ENCODE data around the gene SERAC1. TPM values are rescaled to one million over a fixed set of nuclear protein-coding genes. Genes with fewer than 3 reads are reported as not detected.

The SERAC1 gene
- total and polyA plus RNA-seq, 4 donors = 2.0 to 4.4 (median 2.3) TPM

GRCh38 chr6:158158748-158159147 lies 9.3 kb downstream of the SERAC1 start:
- Histone ChIP-seq H3K9ac (ENCODE audit: low read depth in 1 of 2, low read length in 2 of 2) (no peak overlapping the region), H3K4me3 (ENCODE audit: low read depth in 1 of 3, low read length in 3 of 3) (no peak overlapping the region), H3K27ac (ENCODE audit: low read depth in 1 of 2, low read length in 2 of 2) (no peak overlapping the region), H3K4me1 (ENCODE audit: control insufficient read depth in 4 of 4, insufficient read depth in 4 of 4, low read length in 3 of 4) (no peaks in the 10 kb centered on the region), H3K27me3 (ENCODE audit: control insufficient read depth in 4 of 4, insufficient read depth in 4 of 4, low read length in 3 of 4) (no peaks in the 10 kb centered on the region), H3K36me3 (ENCODE audit: control insufficient read depth in 4 of 4, insufficient read depth in 3 of 4, low read depth in 1 of 4, low read length in 3 of 4) (peaks cover 0 to 6% (median 0%) of the 10 kb centered on the region in 4 donors), H3K9me3 (ENCODE audit: control insufficient read depth in 4 of 4, low read length in 3 of 4) (no peaks in the 10 kb centered on the region)
- no peak for DNase-seq (ENCODE audit: low spot score)
- 94% methylated on average over 2 of the region's 2 CpGs for WGBS
- no peak for TF ChIP-seq JUND (IDR thresholded peaks at IDR 0.05)
- no peak for TF ChIP-seq NR2F2 (IDR thresholded peaks at IDR 0.05)
- TF ChIP-seq TAF1 (conservative IDR thresholded peaks at IDR 0.05) = no peak
- TF ChIP-seq HNF4G (IDR thresholded peaks at IDR 0.05) = no peak
- no peak for TF ChIP-seq CTCF (IDR thresholded peaks at IDR 0.05; ENCODE audit: low read depth, low read length, missing input control)

GRCh38 chr6:158158123-158158522 lies 9.9 kb downstream of the SERAC1 start:
- H3K27me3 ChIP-seq (ENCODE audit: control insufficient read depth in 4 of 4, insufficient read depth in 4 of 4, low read length in 3 of 4) = no peaks in the 10 kb centered on the region
- H3K9ac ChIP-seq (ENCODE audit: low read depth in 1 of 2, low read length in 2 of 2) = no peak overlapping the region
- no peak overlapping the region for H3K4me3 ChIP-seq (ENCODE audit: low read depth in 1 of 3, low read length in 3 of 3)
- WGBS = 89% methylated on average over 2 of the region's 2 CpGs
- no peaks in the 10 kb centered on the region for H3K9me3 ChIP-seq (ENCODE audit: control insufficient read depth in 4 of 4, low read length in 3 of 4)
- no peak overlapping the region for H3K27ac ChIP-seq (ENCODE audit: low read depth in 1 of 2, low read length in 2 of 2)
- DNase-seq (ENCODE audit: low spot score) = no peak
- peaks cover 0 to 5% (median 1%) of the 10 kb centered on the region in 4 donors for H3K4me1 ChIP-seq (ENCODE audit: control insufficient read depth in 4 of 4, insufficient read depth in 4 of 4, low read length in 3 of 4)
- peaks cover 0 to 6% (median 0%) of the 10 kb centered on the region in 4 donors for H3K36me3 ChIP-seq (ENCODE audit: control insufficient read depth in 4 of 4, insufficient read depth in 3 of 4, low read depth in 1 of 4, low read length in 3 of 4)
- TF ChIP-seq RXRA (IDR thresholded peaks at IDR 0.05) = no peak
- no peak for TF ChIP-seq YY1 (IDR thresholded peaks at IDR 0.05)
- TF ChIP-seq ZBTB33 (IDR thresholded peaks at IDR 0.05) = no peak
- TF ChIP-seq EGR1 (IDR thresholded peaks at IDR 0.05; ENCODE audit: low read depth in 2 of 2) = no peak
- TF ChIP-seq FOXA1 (IDR thresholded peaks at IDR 0.05) = no peak
- no peak for TF ChIP-seq RAD21 (IDR thresholded peaks at IDR 0.05)
- no peak for TF ChIP-seq HNF4A (conservative IDR thresholded peaks at IDR 0.05)
- no peak for TF ChIP-seq CTCF (IDR thresholded peaks at IDR 0.05; ENCODE audit: low read depth, low read length, missing input control)
- no peak for TF ChIP-seq MAX (IDR thresholded peaks at IDR 0.05)
- TF ChIP-seq FOXA2 (IDR thresholded peaks at IDR 0.05) = no peak
- TF ChIP-seq TAF1 (conservative IDR thresholded peaks at IDR 0.05) = no peak
- no peak for TF ChIP-seq NR2F2 (IDR thresholded peaks at IDR 0.05)
- no peak for TF ChIP-seq ATF3 (IDR thresholded peaks at IDR 0.05)
- TF ChIP-seq SP1 (IDR thresholded peaks at IDR 0.05) = no peak
- no peak for TF ChIP-seq REST (IDR thresholded peaks at IDR 0.05)
- TF ChIP-seq HNF4G (IDR thresholded peaks at IDR 0.05) = no peak
- TF ChIP-seq JUND (IDR thresholded peaks at IDR 0.05) = no peak
- no peak for TF ChIP-seq GABPA (IDR thresholded peaks at IDR 0.05 in 1 of 2, conservative IDR thresholded peaks at IDR 0.05 in 1 of 2)
